Liver (tissue), 9 donors: Measurements from ENCODE around the gene ST6GAL1. TPM values are rescaled to one million over a fixed set of nuclear protein-coding genes. Genes with fewer than 3 reads are reported as not detected.

Experiments
- DNase-seq: peaks from one replicate; pipeline ENCODE4 v3.0.0-alpha.2; 2017; ENCODE audit warnings: low spot score
- H3K27ac ChIP-seq, 2 donors: one replicate each; pipeline ENCODE4 v1.7.0; 2013; ENCODE audit warnings: inconsistent platforms in 2 of 2, low read length in 2 of 2, control low read depth in 1 of 2, low read depth in 1 of 2, mild to moderate bottlenecking in 1 of 2
- H3K27me3 ChIP-seq, 4 donors: one replicate each; pipeline versions ENCODE4 v1.6.1 to v1.7.0; 2013; ENCODE audit warnings: low read length in 3 of 4, inconsistent platforms in 1 of 4, mild to moderate bottlenecking in 1 of 4, moderate library complexity in 1 of 4; ENCODE audit not compliant: control insufficient read depth in 4 of 4, insufficient read depth in 4 of 4
- H3K36me3 ChIP-seq, 4 donors: one replicate each; pipeline versions ENCODE4 v1.6.1 to v1.7.0; 2013; ENCODE audit warnings: low read length in 3 of 4, mild to moderate bottlenecking in 3 of 4, low read depth in 1 of 4, moderate library complexity in 1 of 4; ENCODE audit not compliant: control insufficient read depth in 4 of 4, insufficient read depth in 3 of 4
- H3K4me1 ChIP-seq, 4 donors: one replicate each; pipeline versions ENCODE4 v1.6.1 to v1.7.0; 2013; ENCODE audit warnings: low read length in 3 of 4, mild to moderate bottlenecking in 3 of 4, moderate library complexity in 1 of 4; ENCODE audit not compliant: control insufficient read depth in 4 of 4, insufficient read depth in 4 of 4
- H3K4me3 ChIP-seq, 3 donors: one replicate each; pipeline versions ENCODE4 v1.6.1 to v1.7.0; 2013; ENCODE audit warnings: low read length in 3 of 3, control low read depth in 1 of 3, low read depth in 1 of 3, mild to moderate bottlenecking in 1 of 3
- H3K9ac ChIP-seq, 2 donors: one replicate each; pipeline ENCODE4 v1.7.0; 2013; ENCODE audit warnings: low read length in 2 of 2, mild to moderate bottlenecking in 2 of 2, moderate library complexity in 2 of 2, control low read depth in 1 of 2, low read depth in 1 of 2
- H3K9me3 ChIP-seq, 4 donors: one replicate each; pipeline versions ENCODE4 v1.6.1 to v1.7.0; 2013; ENCODE audit warnings: low read length in 3 of 4; ENCODE audit not compliant: control insufficient read depth in 4 of 4
- EGR1 ChIP-seq, 2 donors: IDR thresholded peaks; 2 replicates each; pipeline ENCODE4 v1.6.1; 2016 to 2018; ENCODE audit warnings: antibody characterized with exemption in 2 of 2, low read depth in 2 of 2
- FOXA2 ChIP-seq: IDR thresholded peaks from 2 replicates; pipeline ENCODE4 v1.6.1; 2016; ENCODE audit warnings: antibody characterized with exemption
- JUND ChIP-seq, 2 donors: IDR thresholded peaks; 2 replicates each; pipeline ENCODE4 v1.6.1; 2016; ENCODE audit warnings: antibody characterized with exemption in 2 of 2
- NR2F2 ChIP-seq: IDR thresholded peaks from 2 replicates; pipeline ENCODE4 v1.6.1; 2016; ENCODE audit warnings: antibody characterized with exemption
- RAD21 ChIP-seq, 2 donors: IDR thresholded peaks; 2 replicates each; pipeline ENCODE4 v1.6.1; 2016; ENCODE audit warnings: antibody characterized with exemption in 2 of 2, mild to moderate bottlenecking in 2 of 2
- REST ChIP-seq: IDR thresholded peaks from 2 replicates; pipeline ENCODE4 v1.6.1; 2016; ENCODE audit warnings: antibody characterized with exemption, mild to moderate bottlenecking
- SP1 ChIP-seq: IDR thresholded peaks from 2 replicates; pipeline ENCODE4 v1.6.1; 2018; ENCODE audit warnings: antibody characterized with exemption, mild to moderate bottlenecking
- YY1 ChIP-seq: IDR thresholded peaks from 2 replicates; pipeline ENCODE4 v1.6.1; 2016; ENCODE audit warnings: antibody characterized with exemption, mild to moderate bottlenecking
- WGBS: extraction: QIAGEN DNeasy Blood & Tissue Kit; methylation state at CpG from one replicate; pipeline ENCODE4 v1.1.7; 2013; 5-methylcytosine and 5-hydroxymethylcytosine counted together
- polyA plus RNA-seq, 2 donors: library from polyadenylated mRNA; stranded (reverse) in 1 of 2; unstranded in 1 of 2; fragments of 200-250 nt in 1 of 2; fragments of >200 nt in 1 of 2; fragmentation: Nextera tagmentation in 1 of 2; extraction: Ambion mirVana in 1 of 2; gene quantifications; one replicate each; pipeline versions ENCODE4 v1.2.1 to v1.2.3, GENCODE V29; 2013 to 2015
- total RNA-seq, 2 donors: library from RNA; depleted of rRNA; stranded (reverse); fragments of >200 nt; gene quantifications; one replicate each; pipeline ENCODE4 v1.2.3, GENCODE V29; 2014
- TF ChIP-seq, protein P1 (sequence below): IDR thresholded peaks from 2 replicates; pipeline ENCODE4 v1.6.1; 2016; ENCODE audit warnings: antibody characterized with exemption
- TF ChIP-seq, protein P2 (sequence below): IDR thresholded peaks from 2 replicates; pipeline ENCODE4 v1.6.1; 2016; ENCODE audit warnings: antibody characterized with exemption
- TF ChIP-seq, protein P3 (sequence below): fragments of 150-350 bp; IDR thresholded peaks from 2 replicates; pipeline ENCODE4 v1.5.1; 2017; ENCODE audit warnings: improper control_type of control experiment, low read depth, low read length; ENCODE audit not compliant: missing input control
- donor health status: healthy.
- donor health status: healthy.
- donor health status: healthy.
- donor health status: healthy.
- donor health status: healthy.

Gene ST6GAL1
- total and polyA plus RNA-seq, 4 donors = 102 to 425 (median 328) TPM

DNA sequence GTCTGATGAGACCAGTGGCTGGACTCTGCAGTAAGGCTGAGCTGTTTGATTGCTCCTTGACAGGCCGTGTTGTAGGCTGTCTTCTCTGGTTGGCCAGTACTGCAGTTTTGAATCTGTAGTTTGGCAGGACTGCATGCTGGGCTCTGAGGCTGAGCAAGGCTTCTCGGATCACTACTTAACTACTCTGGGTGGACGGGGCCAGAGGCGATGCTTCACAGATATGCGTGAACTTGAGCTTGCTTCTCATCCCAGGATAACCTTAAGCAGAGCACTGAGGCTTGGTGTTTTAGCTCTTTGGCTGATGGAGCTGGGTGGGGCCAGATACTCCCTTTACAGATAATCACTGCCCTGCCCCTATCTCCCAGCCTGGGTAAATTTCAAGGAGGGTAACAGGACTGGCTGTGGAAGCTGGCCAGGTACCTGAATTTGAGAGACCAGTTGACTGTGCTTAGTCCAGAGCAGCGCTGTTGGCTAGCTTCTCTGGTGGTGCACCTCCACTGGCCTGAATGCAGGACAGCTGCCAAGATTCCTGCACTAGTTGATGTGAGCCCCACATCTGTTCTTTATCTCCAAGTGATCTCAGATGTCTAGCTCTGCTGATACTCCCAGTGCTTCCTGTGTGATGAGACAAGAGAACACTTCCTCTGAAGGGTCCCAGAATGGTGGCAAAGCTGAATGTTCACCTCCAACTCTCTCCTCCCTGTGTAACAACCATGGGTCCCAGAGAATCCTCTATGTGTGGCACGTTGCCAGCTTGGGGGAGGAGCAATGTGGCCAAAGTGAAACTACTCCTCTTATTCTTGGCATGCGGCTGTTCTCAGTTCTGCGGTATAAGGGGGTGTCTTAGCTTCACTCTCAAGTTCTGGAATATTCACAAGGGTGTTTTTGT, 171.1 kb downstream of the ST6GAL1 start:
- 44% methylated on average over 9 of the region's 9 CpGs for WGBS
- H3K9me3 ChIP-seq = no peaks in the 10 kb centered on the region
- peak; percentile 82 for DNase-seq
- TF ChIP-seq YY1 (peak; percentile 37), RAD21 (IDR thresholded peaks at IDR 0.05) (peak in 1 of 2 donors; percentile 21), NR2F2 (no peak)
- H3K4me1 ChIP-seq = peaks cover 0 to 14% (median 12%) of the 10 kb centered on the region in 4 donors
- H3K9ac ChIP-seq = peak overlapping the region; percentile 31 to 78
- H3K4me3 ChIP-seq = peak overlapping the region; percentile 11 to 65 (median 42)
- H3K27ac ChIP-seq = peak overlapping the region; percentile 32 to 47
- H3K36me3 ChIP-seq = no peaks in the 10 kb centered on the region
- H3K27me3 ChIP-seq = no peaks in the 10 kb centered on the region

GRCh38 chr3:187102073-187102634, 171.8 kb downstream of the ST6GAL1 start:
- no peak for DNase-seq
- Histone ChIP-seq H3K9ac (peak overlapping the region; percentile 31 to 78), H3K4me1 (peaks cover 0 to 14% (median 12%) of the 10 kb centered on the region in 4 donors), H3K27ac (peak overlapping the region; percentile 32 to 47), H3K36me3 (no peaks in the 10 kb centered on the region), H3K9me3 (no peaks in the 10 kb centered on the region), H3K4me3 (peak overlapping the region; percentile 11 to 65 (median 42)), H3K27me3 (no peaks in the 10 kb centered on the region)
- TF ChIP-seq, protein P1, sequence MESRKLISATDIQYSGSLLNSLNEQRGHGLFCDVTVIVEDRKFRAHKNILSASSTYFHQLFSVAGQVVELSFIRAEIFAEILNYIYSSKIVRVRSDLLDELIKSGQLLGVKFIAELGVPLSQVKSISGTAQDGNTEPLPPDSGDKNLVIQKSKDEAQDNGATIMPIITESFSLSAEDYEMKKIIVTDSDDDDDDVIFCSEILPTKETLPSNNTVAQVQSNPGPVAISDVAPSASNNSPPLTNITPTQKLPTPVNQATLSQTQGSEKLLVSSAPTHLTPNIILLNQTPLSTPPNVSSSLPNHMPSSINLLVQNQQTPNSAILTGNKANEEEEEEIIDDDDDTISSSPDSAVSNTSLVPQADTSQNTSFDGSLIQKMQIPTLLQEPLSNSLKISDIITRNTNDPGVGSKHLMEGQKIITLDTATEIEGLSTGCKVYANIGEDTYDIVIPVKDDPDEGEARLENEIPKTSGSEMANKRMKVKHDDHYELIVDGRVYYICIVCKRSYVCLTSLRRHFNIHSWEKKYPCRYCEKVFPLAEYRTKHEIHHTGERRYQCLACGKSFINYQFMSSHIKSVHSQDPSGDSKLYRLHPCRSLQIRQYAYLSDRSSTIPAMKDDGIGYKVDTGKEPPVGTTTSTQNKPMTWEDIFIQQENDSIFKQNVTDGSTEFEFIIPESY = no peak
- TF ChIP-seq SP1 (peak; percentile 11), JUND (IDR thresholded peaks at IDR 0.05) (peak in 1 of 2 donors; percentile 27)
- 88% methylated on average over 1 of the region's 1 CpG for WGBS

- DNase-seq = no peak
- peaks cover 0 to 14% (median 12%) of the 10 kb centered on the region in 4 donors for H3K4me1 ChIP-seq
- TF ChIP-seq, protein P2, sequence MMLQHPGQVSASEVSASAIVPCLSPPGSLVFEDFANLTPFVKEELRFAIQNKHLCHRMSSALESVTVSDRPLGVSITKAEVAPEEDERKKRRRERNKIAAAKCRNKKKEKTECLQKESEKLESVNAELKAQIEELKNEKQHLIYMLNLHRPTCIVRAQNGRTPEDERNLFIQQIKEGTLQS = no peak
- TF ChIP-seq JUND (IDR thresholded peaks at IDR 0.05) = no peak
- TF ChIP-seq EGR1 (IDR thresholded peaks at IDR 0.05; ENCODE audit: low read depth in 2 of 2) = no peak
- WGBS = 95% methylated on average over 5 of the region's 5 CpGs
- no peaks in the 10 kb centered on the region for H3K9me3 ChIP-seq
- H3K27me3 ChIP-seq = no peaks in the 10 kb centered on the region
- no peaks in the 10 kb centered on the region for H3K36me3 ChIP-seq
- H3K27ac ChIP-seq = no peak overlapping the region
- H3K4me3 ChIP-seq = no peak overlapping the region
- no peak overlapping the region for H3K9ac ChIP-seq
These were observed 172.9 kb downstream of the ST6GAL1 start for GRCh38 chr3:187103251-187103650.

DNA sequence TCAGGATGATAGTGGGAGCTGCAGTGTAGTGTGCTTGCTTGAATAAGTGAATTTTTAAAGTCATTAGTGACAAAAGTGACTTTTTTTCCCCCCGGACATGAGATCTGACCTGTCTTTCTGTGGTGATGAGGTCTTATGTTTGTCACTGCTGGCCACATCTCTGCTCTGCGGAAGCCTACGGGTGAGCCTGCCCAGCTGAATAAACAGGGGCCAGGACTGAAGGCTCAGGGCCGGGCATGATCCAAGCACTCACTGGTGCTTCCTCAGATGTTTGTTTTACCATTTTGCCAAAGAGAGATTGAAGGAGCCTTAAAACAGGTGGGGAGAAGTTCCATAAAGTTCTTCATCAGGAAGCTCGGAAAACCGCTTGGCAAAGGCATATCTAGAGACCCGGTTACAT, 174.0 kb downstream of the ST6GAL1 start:
- no peaks in the 10 kb centered on the region for H3K36me3 ChIP-seq
- no peaks in the 10 kb centered on the region for H3K27me3 ChIP-seq
- H3K4me3 ChIP-seq = no peak overlapping the region
- H3K4me1 ChIP-seq = peaks cover 0 to 14% (median 12%) of the 10 kb centered on the region in 4 donors
- no peak for DNase-seq
- no peaks in the 10 kb centered on the region for H3K9me3 ChIP-seq
- H3K27ac ChIP-seq = no peak overlapping the region
- H3K9ac ChIP-seq = no peak overlapping the region
- WGBS = 80% methylated on average over 7 of the region's 7 CpGs
- TF ChIP-seq SP1 (no peak), NR2F2 (no peak), FOXA2 (no peak), REST (no peak)
- TF ChIP-seq, protein P3, sequence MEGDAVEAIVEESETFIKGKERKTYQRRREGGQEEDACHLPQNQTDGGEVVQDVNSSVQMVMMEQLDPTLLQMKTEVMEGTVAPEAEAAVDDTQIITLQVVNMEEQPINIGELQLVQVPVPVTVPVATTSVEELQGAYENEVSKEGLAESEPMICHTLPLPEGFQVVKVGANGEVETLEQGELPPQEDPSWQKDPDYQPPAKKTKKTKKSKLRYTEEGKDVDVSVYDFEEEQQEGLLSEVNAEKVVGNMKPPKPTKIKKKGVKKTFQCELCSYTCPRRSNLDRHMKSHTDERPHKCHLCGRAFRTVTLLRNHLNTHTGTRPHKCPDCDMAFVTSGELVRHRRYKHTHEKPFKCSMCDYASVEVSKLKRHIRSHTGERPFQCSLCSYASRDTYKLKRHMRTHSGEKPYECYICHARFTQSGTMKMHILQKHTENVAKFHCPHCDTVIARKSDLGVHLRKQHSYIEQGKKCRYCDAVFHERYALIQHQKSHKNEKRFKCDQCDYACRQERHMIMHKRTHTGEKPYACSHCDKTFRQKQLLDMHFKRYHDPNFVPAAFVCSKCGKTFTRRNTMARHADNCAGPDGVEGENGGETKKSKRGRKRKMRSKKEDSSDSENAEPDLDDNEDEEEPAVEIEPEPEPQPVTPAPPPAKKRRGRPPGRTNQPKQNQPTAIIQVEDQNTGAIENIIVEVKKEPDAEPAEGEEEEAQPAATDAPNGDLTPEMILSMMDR = no peak
